Sigmoid colon (tissue), 4 donors: Measurements from ENCODE around the gene TMEM164.

Source experiments
- CTCF ChIP-seq, 4 experiments: fragments of 450-650 bp in 3 of 4; fragments of 200-600 bp in 1 of 4; IDR thresholded peaks; one replicate each; pipeline ENCODE4 v1.5.1; 2016 to 2019; ENCODE audit warnings: antibody characterized with exemption in 4 of 4, mild to moderate bottlenecking in 3 of 4, moderate library complexity in 2 of 4
- EP300 ChIP-seq, 4 donors: sonication (generic); formaldehyde crosslinking; IDR thresholded peaks; one replicate each; pipeline ENCODE4 v1.6.1; 2017; ENCODE audit warnings: antibody characterized with exemption in 4 of 4
- POLR2A ChIP-seq, 2 donors: fragments of 450-650 bp; IDR thresholded peaks; one replicate each; pipeline ENCODE4 v1.6.1; 2016; ENCODE audit warnings: antibody characterized with exemption in 2 of 2, mild to moderate bottlenecking in 2 of 2, moderate library complexity in 2 of 2
- POLR2AphosphoS5 ChIP-seq, 4 donors: sonication (generic); formaldehyde crosslinking; IDR thresholded peaks; one replicate each; pipeline ENCODE4 v1.6.1; 2017; ENCODE audit warnings: antibody characterized with exemption in 4 of 4

DNA sequence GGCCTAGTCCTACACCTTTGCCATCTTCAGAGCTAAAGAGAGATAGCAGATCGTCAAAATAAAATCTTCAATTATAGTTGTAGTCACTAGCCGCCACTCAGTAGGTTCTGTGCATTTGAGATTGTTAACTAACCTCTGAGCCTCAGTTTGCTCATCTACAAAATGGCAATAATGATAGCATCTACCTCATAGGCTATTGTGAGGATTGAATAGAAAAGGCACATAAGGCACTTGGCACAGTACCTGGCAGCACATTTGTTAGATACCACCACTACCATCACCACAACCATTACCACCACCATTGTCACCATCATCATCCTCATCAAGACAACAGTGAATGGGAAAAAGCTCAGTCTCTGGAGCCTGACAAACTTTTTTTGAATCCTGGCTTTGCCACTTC lies 180.4 kb downstream of the TMEM164 start:
- no peak for TF ChIP-seq CTCF (IDR thresholded peaks at IDR 0.05)
- no peak for TF ChIP-seq POLR2A (IDR thresholded peaks at IDR 0.05)
- TF ChIP-seq POLR2AphosphoS5 (IDR thresholded peaks at IDR 0.05): no peak
- no peak for TF ChIP-seq EP300 (IDR thresholded peaks at IDR 0.05)
